GM23338 (cell line): ENCODE measurements around the gene CLSTN1. TPM values are rescaled to one million over a fixed set of nuclear protein-coding genes. Genes with fewer than 3 reads are reported as not detected.
A peak's percentile ranks its signal among the peaks of the same experiment; 100 is the strongest.

Source experiments
- ATAC-seq: fragments of 200-7000 bp; cut with Tn5 transposase; 3 replicates; pipeline ENCODE4 v1.9.1; 2020
- DNase-seq: peaks from one replicate; pipeline ENCODE4 v3.0.0-alpha.2; 2015; ENCODE audit warnings: low spot score
- H2AFZ ChIP-seq: fragments of 200-600 bp; sonication (generic); 2 replicates; pipeline ENCODE4 v1.8.0; 2016; ENCODE audit warnings: antibody characterized with exemption, mild to moderate bottlenecking, moderate library complexity
- H3F3A ChIP-seq: fragments of 200-600 bp; sonication (generic); replicated peaks from 2 replicates; pipeline ENCODE4 v1.8.0; 2017; ENCODE audit warnings: antibody characterized with exemption, mixed run types, low read depth
- H3K27ac ChIP-seq: fragments of 200-600 bp; sonication (generic); 2 replicates; pipeline ENCODE4 v1.6.1; 2016; ENCODE audit warnings: low read depth
- H3K27me3 ChIP-seq: fragments of 200-600 bp; sonication (generic); 2 replicates; pipeline ENCODE4 v1.8.0; 2016; ENCODE audit warnings: mild to moderate bottlenecking, mixed run types, moderate library complexity; ENCODE audit not compliant: insufficient read depth
- H3K36me3 ChIP-seq: fragments of 200-600 bp; sonication (generic); 2 replicates; pipeline ENCODE4 v1.8.0; 2016; ENCODE audit warnings: mild to moderate bottlenecking; ENCODE audit not compliant: insufficient read depth
- H3K4me1 ChIP-seq: fragments of 200-600 bp; sonication (generic); 2 replicates; pipeline ENCODE4 v1.8.0; 2016; ENCODE audit warnings: mild to moderate bottlenecking, moderate library complexity; ENCODE audit not compliant: insufficient read depth
- H3K4me2 ChIP-seq: fragments of 200-600 bp; sonication (generic); 2 replicates; pipeline ENCODE4 v1.7.1; 2017; ENCODE audit warnings: mixed run types
- H3K4me3 ChIP-seq: fragments of 200-600 bp; sonication (generic); 2 replicates; pipeline ENCODE4 v1.6.1; 2016; ENCODE audit warnings: mixed run types
- H3K79me2 ChIP-seq: fragments of 200-600 bp; sonication (generic); replicated peaks from 2 replicates; pipeline ENCODE4 v1.8.0; 2017; ENCODE audit warnings: mild to moderate bottlenecking; ENCODE audit not compliant: insufficient read depth
- H3K9me2 ChIP-seq: fragments of 200-600 bp; sonication (generic); 2 replicates; pipeline ENCODE4 v1.8.0; 2017; ENCODE audit not compliant: insufficient read depth
- H4K20me1 ChIP-seq: fragments of 200-600 bp; sonication (generic); replicated peaks from 2 replicates; pipeline ENCODE4 v1.8.0; 2017; ENCODE audit warnings: mild to moderate bottlenecking; ENCODE audit not compliant: insufficient read depth
- H3K27ac Mint-ChIP-seq: 2 replicates; pipeline ENCODE4 v1.8.0; 2020; ENCODE audit warnings: inconsistent platforms, mild to moderate bottlenecking, moderate library complexity, mixed read lengths
- H3K27me3 Mint-ChIP-seq: 3 replicates; pipeline ENCODE4 v1.8.0; 2022; ENCODE audit warnings: low read depth, mild to moderate bottlenecking, moderate library complexity, mixed read lengths, inconsistent platforms; ENCODE audit not compliant: insufficient read depth, poor library complexity
- H3K36me3 Mint-ChIP-seq: 3 replicates; pipeline ENCODE4 v1.8.0; 2021; ENCODE audit warnings: low read depth, mild to moderate bottlenecking, inconsistent platforms, moderate library complexity, mixed read lengths
- H3K4me1 Mint-ChIP-seq: 3 replicates; pipeline ENCODE4 v1.8.0; 2020; ENCODE audit warnings: mild to moderate bottlenecking, inconsistent platforms, mixed read lengths
- H3K4me3 Mint-ChIP-seq: 3 replicates; pipeline ENCODE4 v1.8.0; 2021; ENCODE audit warnings: moderate library complexity, mild to moderate bottlenecking, inconsistent platforms, mixed read lengths
- H3K9me3 Mint-ChIP-seq: 3 replicates; pipeline ENCODE4 v1.8.0; 2020; ENCODE audit warnings: moderate library complexity, mild to moderate bottlenecking, inconsistent platforms, mixed read lengths
- EZH2 ChIP-seq: fragments of 200-600 bp; sonication (generic); IDR thresholded peaks from one replicate; pipeline ENCODE4 v1.8.0; 2017; ENCODE audit warnings: antibody characterized with exemption, mild to moderate bottlenecking, low read depth; ENCODE audit not compliant: unreplicated experiment
- EZH2phosphoT487 ChIP-seq: fragments of 200-600 bp; sonication (generic); IDR thresholded peaks from one replicate; pipeline ENCODE4 v1.8.1; 2018; ENCODE audit warnings: antibody characterized with exemption; ENCODE audit not compliant: unreplicated experiment
- JUNB ChIP-seq: IDR thresholded peaks from one replicate; pipeline ENCODE4 v1.6.1; 2016; ENCODE audit warnings: antibody characterized with exemption; ENCODE audit not compliant: unreplicated experiment
- STAT1 ChIP-seq: IDR thresholded peaks from one replicate; pipeline ENCODE4 v1.6.1; 2016; ENCODE audit warnings: antibody characterized with exemption; ENCODE audit not compliant: unreplicated experiment
- polyA plus RNA-seq: library from polyadenylated mRNA; unstranded; fragments of >200 nt; fragmentation: Nextera tagmentation; extraction: Ambion mirVana; gene quantifications from 2 replicates; pipeline ENCODE4 v1.2.1, GENCODE V29; 2016
- total RNA-seq: library from RNA; depleted of rRNA; stranded (reverse); fragments of >200 nt; shearing (Covaris generic); gene quantifications from 2 replicates; pipeline ENCODE4 v1.2.3, GENCODE V29; 2014
- TF ChIP-seq, protein P1 (sequence below): IDR thresholded peaks from 2 replicates; pipeline ENCODE4 v1.6.1; 2016; ENCODE audit warnings: antibody characterized with exemption
- TF ChIP-seq, protein P2 (sequence below): IDR thresholded peaks from one replicate; pipeline ENCODE4 v1.6.1; 2018; ENCODE audit warnings: antibody characterized with exemption; ENCODE audit not compliant: unreplicated experiment
- TF ChIP-seq, protein P3 (sequence below): fragments of 250-450 bp; sonication (Bioruptor Pico); IDR thresholded peaks from 2 replicates; pipeline ENCODE4 v1.5.0; 2020; ENCODE audit warnings: mild to moderate bottlenecking, moderate library complexity

CLSTN1 gene
- total and polyA plus RNA-seq, 2 experiments from 2014 or later, result 38.5 to 66.2 TPM

DNA sequence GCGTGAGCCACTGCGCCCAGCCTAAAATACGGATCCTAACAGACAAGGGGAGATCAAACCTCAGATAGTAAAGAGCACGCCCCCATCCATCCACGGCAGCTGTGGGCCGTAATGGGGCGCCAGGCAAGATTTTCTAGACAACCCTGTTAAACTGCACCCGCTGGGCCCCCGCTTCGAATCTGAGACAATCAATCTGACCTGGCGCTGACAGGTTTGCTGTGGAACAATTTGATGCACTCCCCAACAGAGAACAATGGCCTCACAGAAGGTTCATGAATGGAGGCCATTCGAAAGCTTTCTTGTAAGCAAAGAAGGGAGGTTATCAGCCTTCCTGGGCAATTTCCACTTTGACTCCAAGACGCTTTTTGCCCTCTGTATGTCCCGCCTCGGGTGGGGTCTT lies 30.5 kb downstream of the CLSTN1 start:
- no peaks in the 10 kb centered on the region for H3K36me3 ChIP-seq
- H3K9me2 ChIP-seq, result no peaks in the 10 kb centered on the region
- H3K4me1 ChIP-seq, result peaks cover 49% of the 10 kb centered on the region
- Mint-ChIP-seq H3K27ac (no peak overlapping the region), H3K4me1 (peaks cover 51% of the 10 kb centered on the region), H3K27me3 (peaks cover 7% of the 10 kb centered on the region), H3K36me3 (peaks cover 11% of the 10 kb centered on the region; the same call in 1 of the 3 replicates), H3K9me3 (no peaks in the 10 kb centered on the region), H3K4me3 (no peak overlapping the region)
- TF ChIP-seq, protein P1, sequence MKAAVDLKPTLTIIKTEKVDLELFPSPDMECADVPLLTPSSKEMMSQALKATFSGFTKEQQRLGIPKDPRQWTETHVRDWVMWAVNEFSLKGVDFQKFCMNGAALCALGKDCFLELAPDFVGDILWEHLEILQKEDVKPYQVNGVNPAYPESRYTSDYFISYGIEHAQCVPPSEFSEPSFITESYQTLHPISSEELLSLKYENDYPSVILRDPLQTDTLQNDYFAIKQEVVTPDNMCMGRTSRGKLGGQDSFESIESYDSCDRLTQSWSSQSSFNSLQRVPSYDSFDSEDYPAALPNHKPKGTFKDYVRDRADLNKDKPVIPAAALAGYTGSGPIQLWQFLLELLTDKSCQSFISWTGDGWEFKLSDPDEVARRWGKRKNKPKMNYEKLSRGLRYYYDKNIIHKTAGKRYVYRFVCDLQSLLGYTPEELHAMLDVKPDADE, result no peak
- TF ChIP-seq STAT1, result no peak
- TF ChIP-seq, protein P2, sequence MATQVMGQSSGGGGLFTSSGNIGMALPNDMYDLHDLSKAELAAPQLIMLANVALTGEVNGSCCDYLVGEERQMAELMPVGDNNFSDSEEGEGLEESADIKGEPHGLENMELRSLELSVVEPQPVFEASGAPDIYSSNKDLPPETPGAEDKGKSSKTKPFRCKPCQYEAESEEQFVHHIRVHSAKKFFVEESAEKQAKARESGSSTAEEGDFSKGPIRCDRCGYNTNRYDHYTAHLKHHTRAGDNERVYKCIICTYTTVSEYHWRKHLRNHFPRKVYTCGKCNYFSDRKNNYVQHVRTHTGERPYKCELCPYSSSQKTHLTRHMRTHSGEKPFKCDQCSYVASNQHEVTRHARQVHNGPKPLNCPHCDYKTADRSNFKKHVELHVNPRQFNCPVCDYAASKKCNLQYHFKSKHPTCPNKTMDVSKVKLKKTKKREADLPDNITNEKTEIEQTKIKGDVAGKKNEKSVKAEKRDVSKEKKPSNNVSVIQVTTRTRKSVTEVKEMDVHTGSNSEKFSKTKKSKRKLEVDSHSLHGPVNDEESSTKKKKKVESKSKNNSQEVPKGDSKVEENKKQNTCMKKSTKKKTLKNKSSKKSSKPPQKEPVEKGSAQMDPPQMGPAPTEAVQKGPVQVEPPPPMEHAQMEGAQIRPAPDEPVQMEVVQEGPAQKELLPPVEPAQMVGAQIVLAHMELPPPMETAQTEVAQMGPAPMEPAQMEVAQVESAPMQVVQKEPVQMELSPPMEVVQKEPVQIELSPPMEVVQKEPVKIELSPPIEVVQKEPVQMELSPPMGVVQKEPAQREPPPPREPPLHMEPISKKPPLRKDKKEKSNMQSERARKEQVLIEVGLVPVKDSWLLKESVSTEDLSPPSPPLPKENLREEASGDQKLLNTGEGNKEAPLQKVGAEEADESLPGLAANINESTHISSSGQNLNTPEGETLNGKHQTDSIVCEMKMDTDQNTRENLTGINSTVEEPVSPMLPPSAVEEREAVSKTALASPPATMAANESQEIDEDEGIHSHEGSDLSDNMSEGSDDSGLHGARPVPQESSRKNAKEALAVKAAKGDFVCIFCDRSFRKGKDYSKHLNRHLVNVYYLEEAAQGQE, result no peak
- TF ChIP-seq, protein P3, sequence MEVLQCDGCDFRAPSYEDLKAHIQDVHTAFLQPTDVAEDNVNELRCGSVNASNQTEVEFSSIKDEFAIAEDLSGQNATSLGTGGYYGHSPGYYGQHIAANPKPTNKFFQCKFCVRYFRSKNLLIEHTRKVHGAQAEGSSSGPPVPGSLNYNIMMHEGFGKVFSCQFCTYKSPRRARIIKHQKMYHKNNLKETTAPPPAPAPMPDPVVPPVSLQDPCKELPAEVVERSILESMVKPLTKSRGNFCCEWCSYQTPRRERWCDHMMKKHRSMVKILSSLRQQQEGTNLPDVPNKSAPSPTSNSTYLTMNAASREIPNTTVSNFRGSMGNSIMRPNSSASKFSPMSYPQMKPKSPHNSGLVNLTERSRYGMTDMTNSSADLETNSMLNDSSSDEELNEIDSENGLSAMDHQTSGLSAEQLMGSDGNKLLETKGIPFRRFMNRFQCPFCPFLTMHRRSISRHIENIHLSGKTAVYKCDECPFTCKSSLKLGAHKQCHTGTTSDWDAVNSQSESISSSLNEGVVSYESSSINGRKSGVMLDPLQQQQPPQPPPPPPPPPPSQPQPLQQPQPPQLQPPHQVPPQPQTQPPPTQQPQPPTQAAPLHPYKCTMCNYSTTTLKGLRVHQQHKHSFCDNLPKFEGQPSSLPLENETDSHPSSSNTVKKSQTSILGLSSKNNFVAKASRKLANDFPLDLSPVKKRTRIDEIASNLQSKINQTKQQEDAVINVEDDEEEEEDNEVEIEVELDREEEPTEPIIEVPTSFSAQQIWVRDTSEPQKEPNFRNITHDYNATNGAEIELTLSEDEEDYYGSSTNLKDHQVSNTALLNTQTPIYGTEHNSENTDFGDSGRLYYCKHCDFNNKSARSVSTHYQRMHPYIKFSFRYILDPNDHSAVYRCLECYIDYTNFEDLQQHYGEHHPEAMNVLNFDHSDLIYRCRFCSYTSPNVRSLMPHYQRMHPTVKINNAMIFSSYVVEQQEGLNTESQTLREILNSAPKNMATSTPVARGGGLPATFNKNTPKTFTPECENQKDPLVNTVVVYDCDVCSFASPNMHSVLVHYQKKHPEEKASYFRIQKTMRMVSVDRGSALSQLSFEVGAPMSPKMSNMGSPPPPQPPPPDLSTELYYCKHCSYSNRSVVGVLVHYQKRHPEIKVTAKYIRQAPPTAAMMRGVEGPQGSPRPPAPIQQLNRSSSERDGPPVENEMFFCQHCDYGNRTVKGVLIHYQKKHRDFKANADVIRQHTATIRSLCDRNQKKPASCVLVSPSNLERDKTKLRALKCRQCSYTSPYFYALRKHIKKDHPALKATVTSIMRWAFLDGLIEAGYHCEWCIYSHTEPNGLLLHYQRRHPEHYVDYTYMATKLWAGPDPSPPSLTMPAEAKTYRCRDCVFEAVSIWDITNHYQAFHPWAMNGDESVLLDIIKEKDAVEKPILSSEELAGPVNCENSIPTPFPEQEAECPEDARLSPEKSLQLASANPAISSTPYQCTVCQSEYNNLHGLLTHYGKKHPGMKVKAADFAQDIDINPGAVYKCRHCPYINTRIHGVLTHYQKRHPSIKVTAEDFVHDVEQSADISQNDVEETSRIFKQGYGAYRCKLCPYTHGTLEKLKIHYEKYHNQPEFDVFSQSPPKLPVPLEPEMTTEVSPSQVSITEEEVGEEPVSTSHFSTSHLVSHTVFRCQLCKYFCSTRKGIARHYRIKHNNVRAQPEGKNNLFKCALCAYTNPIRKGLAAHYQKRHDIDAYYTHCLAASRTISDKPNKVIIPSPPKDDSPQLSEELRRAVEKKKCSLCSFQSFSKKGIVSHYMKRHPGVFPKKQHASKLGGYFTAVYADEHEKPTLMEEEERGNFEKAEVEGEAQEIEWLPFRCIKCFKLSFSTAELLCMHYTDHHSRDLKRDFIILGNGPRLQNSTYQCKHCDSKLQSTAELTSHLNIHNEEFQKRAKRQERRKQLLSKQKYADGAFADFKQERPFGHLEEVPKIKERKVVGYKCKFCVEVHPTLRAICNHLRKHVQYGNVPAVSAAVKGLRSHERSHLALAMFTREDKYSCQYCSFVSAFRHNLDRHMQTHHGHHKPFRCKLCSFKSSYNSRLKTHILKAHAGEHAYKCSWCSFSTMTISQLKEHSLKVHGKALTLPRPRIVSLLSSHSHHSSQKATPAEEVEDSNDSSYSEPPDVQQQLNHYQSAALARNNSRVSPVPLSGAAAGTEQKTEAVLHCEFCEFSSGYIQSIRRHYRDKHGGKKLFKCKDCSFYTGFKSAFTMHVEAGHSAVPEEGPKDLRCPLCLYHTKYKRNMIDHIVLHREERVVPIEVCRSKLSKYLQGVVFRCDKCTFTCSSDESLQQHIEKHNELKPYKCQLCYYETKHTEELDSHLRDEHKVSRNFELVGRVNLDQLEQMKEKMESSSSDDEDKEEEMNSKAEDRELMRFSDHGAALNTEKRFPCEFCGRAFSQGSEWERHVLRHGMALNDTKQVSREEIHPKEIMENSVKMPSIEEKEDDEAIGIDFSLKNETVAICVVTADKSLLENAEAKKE (CRISPR knock-in tag), result no peak
- TF ChIP-seq EZH2phosphoT487, result no peak
- TF ChIP-seq JUNB, result no peak
- TF ChIP-seq EZH2, result no peak
- no peak for DNase-seq
- no peak overlapping the region for H2AFZ ChIP-seq
- H3K79me2 ChIP-seq, result peaks cover 96% of the 10 kb centered on the region
- H4K20me1 ChIP-seq, result peaks cover 55% of the 10 kb centered on the region
- no peaks in the 10 kb centered on the region for H3K27me3 ChIP-seq
- no peak for ATAC-seq
- no peak overlapping the region for H3K4me3 ChIP-seq
- peaks cover 10% of the 10 kb centered on the region; the same call in 1 of the 2 replicates for H3F3A ChIP-seq
- H3K27ac ChIP-seq, result peak overlapping the region; percentile 76; the same call in 1 of the 2 replicates
- peak overlapping the region; percentile 52 for H3K4me2 ChIP-seq
